GM12878 (cell line): ENCODE data around the gene NRXN3. TPM values are rescaled to one million over a fixed set of nuclear protein-coding genes. Genes with fewer than 3 reads are reported as not detected.

ENCODE experiments used
- ATAC-seq: fragments of 200-7000 bp; cut with Tn5 transposase; 3 replicates; pipeline ENCODE4 v1.9.1; 2020; ENCODE audit warnings: mild to moderate bottlenecking, moderate library complexity
- BruUV-seq: library from RNA; stranded (reverse); fragments of 400-500 nt; replicated peaks from 2 replicates; lab custom pipeline; 2021; lab: Mats Ljungman, UMichigan
- CTCF ChIA-PET: fragments of 300-600 bp; sonication (Branson Sonifier 250); formaldehyde crosslinking; extraction: SDS; loops from one replicate; lab custom pipeline; 2021; ENCODE audit warnings: inconsistent platforms; lab: Yijun Ruan, JAX
- POLR2A ChIA-PET: fragments of 350-600 bp; formaldehyde crosslinking; extraction: SDS; loops from one replicate; lab custom pipeline; 2021; ENCODE audit warnings: inconsistent platforms; lab: Charles Lee
- RAD21 ChIA-PET: fragments of 300-600 bp; sonication (Branson Sonifier 250); formaldehyde crosslinking; loops from one replicate; lab custom pipeline; 2023; ENCODE audit warnings: antibody characterized with exemption; ENCODE audit not compliant: unreplicated experiment; lab: Charles Lee
- SMC1A ChIA-PET: fragments of 300-600 bp; sonication (Branson Sonifier 250); formaldehyde crosslinking; loops from one replicate; lab custom pipeline; 2023; ENCODE audit not compliant: unreplicated experiment, uncharacterized antibody; lab: Charles Lee
- DNase-seq: peaks from one replicate; pipeline ENCODE4 v3.0.0-alpha.2; 2011; ENCODE audit warnings: low read depth, low spot score
- FAIRE-seq: peaks from 3 replicates; lab custom pipeline; 2011; peaks lifted over from hg19 to GRCh38; lab: Jason Lieb, UNC
- H2AFZ ChIP-seq: 2 replicates; pipeline ENCODE4 v1.6.0; 2011; ENCODE audit warnings: low read depth, low read length, control low read depth; ENCODE audit not compliant: control insufficient read depth
- H3K27ac ChIP-seq: 2 replicates; pipeline ENCODE4 v1.5.1; 2011; ENCODE audit warnings: control low read depth; ENCODE audit not compliant: control insufficient read depth, insufficient read depth
- H3K27me3 ChIP-seq, 2 experiments: replicated peaks in 1 of 2; 2 replicates each; pipeline versions ENCODE4 v1.6.0 to v1.6.1; 2011; ENCODE audit warnings: low read length in 1 of 2; ENCODE audit not compliant: control insufficient read depth in 2 of 2, insufficient read depth in 2 of 2
- H3K36me3 ChIP-seq, 2 experiments: 2 replicates each; pipeline ENCODE4 v1.5.1; 2011; ENCODE audit warnings: low read length in 1 of 2; ENCODE audit not compliant: control insufficient read depth in 2 of 2, insufficient read depth in 2 of 2
- H3K4me1 ChIP-seq: 2 replicates; pipeline ENCODE4 v1.6.1; 2011; ENCODE audit warnings: mild to moderate bottlenecking, low read length, moderate library complexity, mixed read lengths; ENCODE audit not compliant: control insufficient read depth, insufficient read depth
- H3K4me2 ChIP-seq: 2 replicates; pipeline ENCODE4 v1.6.0; 2011; ENCODE audit warnings: control low read depth; ENCODE audit not compliant: control insufficient read depth, insufficient read depth
- H3K4me3 ChIP-seq: fragments of 200-600 bp; sonication (generic); 2 replicates; pipeline ENCODE4 v1.5.1; 2016
- H3K79me2 ChIP-seq: 2 replicates; pipeline ENCODE4 v1.6.0; 2011; ENCODE audit warnings: low read length; ENCODE audit not compliant: control insufficient read depth, insufficient read depth
- H3K9ac ChIP-seq: 2 replicates; pipeline ENCODE4 v1.8.0; 2011; ENCODE audit warnings: low read length, control low read depth, mixed read lengths; ENCODE audit not compliant: control insufficient read depth, insufficient read depth
- H3K9me3 ChIP-seq: replicated peaks from 3 replicates; pipeline ENCODE4 v1.5.1; 2011; ENCODE audit warnings: mild to moderate bottlenecking, low read length; ENCODE audit not compliant: control insufficient read depth, insufficient read depth
- H4K20me1 ChIP-seq: 2 replicates; pipeline ENCODE4 v1.6.0; 2011; ENCODE audit not compliant: control insufficient read depth, insufficient read depth
- HCFC1 ChIP-seq: fragments of 150-350 bp; IDR thresholded peaks from 2 replicates; pipeline ENCODE4 v1.6.1; 2014; ENCODE audit warnings: low read length
- JUNB ChIP-seq: IDR thresholded peaks from 2 replicates; pipeline ENCODE4 v1.6.1; 2016; ENCODE audit warnings: antibody characterized with exemption, mild to moderate bottlenecking
- MAX ChIP-seq: IDR thresholded peaks from 2 replicates; pipeline ENCODE4 v1.6.1; 2012; ENCODE audit warnings: low read depth, low read length, improper control_type of control experiment
- NR2C1 ChIP-seq: fragments of 450-650 bp; IDR thresholded peaks from 2 replicates; pipeline ENCODE4 v1.6.1; 2017; ENCODE audit warnings: antibody characterized with exemption, mild to moderate bottlenecking, moderate library complexity
- PRDM15 ChIP-seq: fragments of 450-650 bp; formaldehyde crosslinking; IDR thresholded peaks from 2 replicates; pipeline ENCODE4 v1.4.0; 2020; ENCODE audit warnings: mild to moderate bottlenecking, moderate library complexity
- SMC3 ChIP-seq: IDR thresholded peaks from 2 replicates; pipeline ENCODE4 v1.6.1; 2011; ENCODE audit warnings: low read length, improper control_type of control experiment, borderline replicate concordance
- SREBF1 ChIP-seq: IDR thresholded peaks from 2 replicates; pipeline ENCODE4 v1.6.1; 2012; ENCODE audit warnings: mild to moderate bottlenecking, low read length
- WRNIP1 ChIP-seq: IDR thresholded peaks from 2 replicates; pipeline ENCODE4 v1.6.1; 2011; ENCODE audit warnings: low read depth, low read length, improper control_type of control experiment, borderline replicate concordance
- ZNF687 ChIP-seq: fragments of 450-650 bp; IDR thresholded peaks from 2 replicates; pipeline ENCODE4 v1.6.1; 2017; ENCODE audit warnings: mild to moderate bottlenecking, moderate library complexity
- WGBS: methylation state at CpG from one replicate; pipeline ENCODE4 v1.1.6; 2016; ENCODE audit warnings: low lambda C conversion rate; ENCODE audit not compliant: insufficient replicate concordance, insufficient coverage; ENCODE audit errors: missing lambda C conversion rate; 5-methylcytosine and 5-hydroxymethylcytosine counted together
- in situ Hi-C: fragments of 300-500 bp; cut with MboI; formaldehyde crosslinking; loops from 9 replicates; pipeline ENCODE4 v1.14.3; 2018; ENCODE audit warnings: mixed read lengths
- intact Hi-C: fragments of 100-400 bp; cut with micrococcal nuclease; formaldehyde crosslinking; loops from one replicate; pipeline ENCODE4 v1.14.2; 2022; ENCODE audit not compliant: unreplicated experiment
- polyA plus RNA-seq, 11 experiments: library from polyadenylated mRNA; depleted of rRNA in 4 of 11; unstranded in 6 of 11; stranded (reverse) in 5 of 11; fragments of >200 nt; fragmentation: Nextera tagmentation in 4 of 11; fragmentation: Illumina TruSeq in 1 of 11; extraction: Ambion mirVana in 4 of 11; extraction: Trizol in 1 of 11; gene quantifications; 1 replicate in 1 of 11; 2 replicates in 10 of 11; pipeline versions ENCODE4 v1.2.1 to v1.2.3, GENCODE V29; 2011 to 2016; ENCODE audit warnings: inconsistent platforms in 2 of 11, missing spikeins in 2 of 11, low read depth in 1 of 11
- total RNA-seq, 4 experiments: library from RNA; depleted of rRNA in 3 of 4; stranded (reverse); fragments of >200 nt in 3 of 4; fragmentation: Illumina TruSeq in 1 of 4; extraction: Trizol in 1 of 4; gene quantifications; 2 replicates each; pipeline versions ENCODE4 v1.2.1 to v1.2.3, GENCODE V29; 2013 to 2021
- TF ChIP-seq, protein P1 (sequence below): fragments of 150-350 bp; IDR thresholded peaks from 2 replicates; pipeline ENCODE4 v1.6.1; 2016; ENCODE audit warnings: low read depth, low read length

NRXN3 gene
- total and polyA plus RNA-seq, 10 of the 15 experiments (the other 5 are each of a cell fraction or from before 2014, with no cell fraction given): 0.52 to 3.3 (median 1.4) TPM

GRCh38 chr14:79834868-79835267 is 1664.7 kb downstream of the NRXN3 start (continued):
- TF ChIP-seq ZNF687: no peak
- no peak for TF ChIP-seq SMC3
- TF ChIP-seq JUNB: no peak
- TF ChIP-seq SREBF1: no peak
- TF ChIP-seq, all 136 proteins: peak for 0

DNA sequence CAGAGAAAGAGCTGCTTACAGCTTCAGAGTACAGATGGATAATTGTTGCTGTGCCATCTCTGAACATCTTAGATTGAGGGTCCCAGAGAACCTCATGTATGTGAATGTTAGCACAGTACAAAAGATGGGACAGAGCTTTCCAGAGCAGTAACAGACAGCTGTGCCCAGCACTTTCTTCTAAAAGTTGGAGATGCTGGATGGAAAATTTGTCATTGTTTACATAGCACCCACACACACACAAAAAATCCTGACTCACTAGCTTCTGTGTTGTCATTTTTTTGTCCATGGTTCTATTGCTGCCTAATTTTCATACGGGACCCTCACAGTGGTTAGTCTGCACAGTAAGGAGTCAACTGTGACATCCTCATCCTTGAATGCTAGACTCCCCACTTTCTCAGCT is 1666.4 kb downstream of the NRXN3 start:
- no peak for FAIRE-seq
- H3K79me2 ChIP-seq: no peaks in the 10 kb centered on the region
- H4K20me1 ChIP-seq: no peaks in the 10 kb centered on the region
- no peak overlapping the region for H3K9ac ChIP-seq
- intact Hi-C loops: no loop called here
- no peak overlapping the region for H3K4me3 ChIP-seq
- SMC1A ChIA-PET: no interaction called here
- H3K9me3 ChIP-seq: no peaks in the 10 kb centered on the region
- 0% methylated on average over 1 of the region's 1 CpG for WGBS
- TF ChIP-seq PRDM15 (CRISPR knock-in tag): no peak
- no peak for TF ChIP-seq WRNIP1
- TF ChIP-seq, protein P1, sequence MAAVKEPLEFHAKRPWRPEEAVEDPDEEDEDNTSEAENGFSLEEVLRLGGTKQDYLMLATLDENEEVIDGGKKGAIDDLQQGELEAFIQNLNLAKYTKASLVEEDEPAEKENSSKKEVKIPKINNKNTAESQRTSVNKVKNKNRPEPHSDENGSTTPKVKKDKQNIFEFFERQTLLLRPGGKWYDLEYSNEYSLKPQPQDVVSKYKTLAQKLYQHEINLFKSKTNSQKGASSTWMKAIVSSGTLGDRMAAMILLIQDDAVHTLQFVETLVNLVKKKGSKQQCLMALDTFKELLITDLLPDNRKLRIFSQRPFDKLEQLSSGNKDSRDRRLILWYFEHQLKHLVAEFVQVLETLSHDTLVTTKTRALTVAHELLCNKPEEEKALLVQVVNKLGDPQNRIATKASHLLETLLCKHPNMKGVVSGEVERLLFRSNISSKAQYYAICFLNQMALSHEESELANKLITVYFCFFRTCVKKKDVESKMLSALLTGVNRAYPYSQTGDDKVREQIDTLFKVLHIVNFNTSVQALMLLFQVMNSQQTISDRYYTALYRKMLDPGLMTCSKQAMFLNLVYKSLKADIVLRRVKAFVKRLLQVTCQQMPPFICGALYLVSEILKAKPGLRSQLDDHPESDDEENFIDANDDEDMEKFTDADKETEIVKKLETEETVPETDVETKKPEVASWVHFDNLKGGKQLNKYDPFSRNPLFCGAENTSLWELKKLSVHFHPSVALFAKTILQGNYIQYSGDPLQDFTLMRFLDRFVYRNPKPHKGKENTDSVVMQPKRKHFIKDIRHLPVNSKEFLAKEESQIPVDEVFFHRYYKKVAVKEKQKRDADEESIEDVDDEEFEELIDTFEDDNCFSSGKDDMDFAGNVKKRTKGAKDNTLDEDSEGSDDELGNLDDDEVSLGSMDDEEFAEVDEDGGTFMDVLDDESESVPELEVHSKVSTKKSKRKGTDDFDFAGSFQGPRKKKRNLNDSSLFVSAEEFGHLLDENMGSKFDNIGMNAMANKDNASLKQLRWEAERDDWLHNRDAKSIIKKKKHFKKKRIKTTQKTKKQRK: no peak
- TF ChIP-seq HCFC1: no peak
- TF ChIP-seq NR2C1: no peak
- TF ChIP-seq MAX: no peak
- RAD21 ChIA-PET: no interaction called here
- H3K27ac ChIP-seq: no peak overlapping the region
- no peak for DNase-seq
- H2AFZ ChIP-seq: no peak overlapping the region
- BruUV-seq: no TSS peak
- H3K4me1 ChIP-seq: no peaks in the 10 kb centered on the region
- no peak overlapping the region for H3K4me2 ChIP-seq
- no peaks in the 10 kb centered on the region for H3K36me3 ChIP-seq
- no peak for ATAC-seq
- in situ Hi-C loops: no loop called here
- POLR2A ChIA-PET: no interaction called here
- CTCF ChIA-PET: interaction anchor here (1.1 kb wide), 1 partner anchor 18 kb away, joined by 3 read pairs; no protein-coding TSS in a partner anchor
- no peaks in the 10 kb centered on the region for H3K27me3 ChIP-seq
